DMS114 treated with DMSO at 0.1 percent for 48 hours (cell line): ENCODE results near the gene CXCL13.
"Not testable (repeated sequence)": the region's sequence is repeated elsewhere in the genome, so short reads cannot be mapped to it uniquely, and the experiment has no call there.

Source experiments
- DNase-seq: peaks from one replicate; lab custom pipeline; 2025; ENCODE audit not compliant: unreplicated experiment; lab: John Stamatoyannopoulos, UW

The CXCL13 gene

DNA sequence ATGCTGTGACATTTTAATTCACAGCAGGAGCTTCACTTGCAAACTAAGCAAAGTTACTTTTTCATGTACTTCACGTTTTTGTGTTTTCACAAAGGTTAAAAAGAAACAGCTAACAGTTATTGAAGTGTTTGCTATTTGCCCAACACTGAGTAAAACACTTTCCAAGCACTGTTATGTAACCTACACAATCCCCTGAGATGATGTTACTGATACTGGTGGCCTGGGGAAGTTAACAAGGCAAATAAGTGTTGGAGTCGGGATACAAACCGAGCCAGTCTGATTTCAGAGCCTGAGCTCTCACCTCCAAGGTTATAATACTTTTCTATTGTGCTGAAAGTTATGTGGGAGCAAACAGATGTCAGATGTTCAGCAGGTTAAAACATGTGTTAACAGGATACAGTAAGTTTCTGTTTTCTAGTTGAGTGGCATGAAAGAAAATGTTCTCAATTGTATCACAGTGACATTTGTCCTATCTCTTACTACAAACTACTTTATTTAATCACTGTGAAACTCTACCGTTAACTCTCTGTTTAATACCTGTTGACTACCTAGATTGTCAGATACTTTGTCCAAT, 3.9 kb upstream of the CXCL13 start:
- no peak for DNase-seq

DNA sequence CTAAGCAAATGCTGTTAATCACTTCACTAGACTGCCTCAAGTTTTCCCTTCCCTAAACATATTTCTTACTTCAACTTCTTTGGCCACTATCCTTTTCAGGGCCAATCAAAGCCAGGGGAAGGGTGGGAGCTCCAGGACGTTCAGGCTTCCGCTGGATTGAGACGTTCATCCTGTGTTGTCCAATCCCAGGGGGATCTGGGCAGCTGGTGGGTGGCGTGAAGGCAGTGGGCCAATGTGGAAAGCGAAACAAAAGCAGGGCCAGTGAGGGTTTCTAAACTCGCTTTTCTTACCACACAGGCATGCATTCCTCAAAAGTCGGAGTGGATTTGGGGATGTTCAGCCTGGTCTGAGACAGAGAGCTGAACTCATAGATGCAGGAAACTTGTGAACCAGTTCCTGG, 7.6 kb downstream of the CXCL13 start:
- no peak for DNase-seq

DNA sequence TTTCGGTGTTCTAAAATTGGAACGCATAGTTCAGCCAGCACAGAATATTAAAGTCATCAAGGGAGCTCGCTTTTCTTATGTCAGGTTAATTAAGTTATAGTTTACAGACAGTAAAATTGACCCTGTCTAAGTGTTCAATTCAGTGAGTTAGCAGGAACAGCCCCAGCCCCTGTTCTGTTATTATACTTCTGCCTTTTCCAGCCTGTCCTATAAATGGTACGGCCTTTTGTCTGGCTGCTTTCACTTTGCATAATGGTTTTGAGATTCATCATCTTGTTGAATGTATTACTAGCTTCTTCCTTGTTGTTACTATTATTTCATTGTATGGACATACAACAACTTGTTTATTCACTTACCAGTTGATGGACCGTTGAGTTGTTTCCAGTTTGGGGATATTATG, 9.5 kb downstream of the CXCL13 start:
- DNase-seq, result no peak

DNA sequence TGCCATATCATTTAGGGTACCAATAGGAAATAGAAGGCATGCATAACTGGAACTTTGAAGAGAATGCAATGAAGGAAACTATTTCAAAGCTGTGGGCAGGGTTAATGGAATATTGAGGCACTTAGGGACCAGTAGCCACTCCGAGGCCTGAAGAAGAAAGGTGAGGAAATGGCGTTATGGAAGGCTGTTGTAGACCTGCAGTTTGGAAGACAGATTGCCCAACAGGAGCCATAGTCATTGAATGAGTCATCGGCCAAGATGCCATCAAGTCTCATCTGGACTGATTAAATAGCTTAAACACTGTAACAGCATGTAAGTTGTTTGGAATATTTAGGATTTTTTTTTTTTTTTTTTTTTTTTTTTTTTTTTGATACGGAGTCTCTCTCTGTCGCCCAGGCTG, 11.6 kb downstream of the CXCL13 start:
- no peak for DNase-seq

DNA sequence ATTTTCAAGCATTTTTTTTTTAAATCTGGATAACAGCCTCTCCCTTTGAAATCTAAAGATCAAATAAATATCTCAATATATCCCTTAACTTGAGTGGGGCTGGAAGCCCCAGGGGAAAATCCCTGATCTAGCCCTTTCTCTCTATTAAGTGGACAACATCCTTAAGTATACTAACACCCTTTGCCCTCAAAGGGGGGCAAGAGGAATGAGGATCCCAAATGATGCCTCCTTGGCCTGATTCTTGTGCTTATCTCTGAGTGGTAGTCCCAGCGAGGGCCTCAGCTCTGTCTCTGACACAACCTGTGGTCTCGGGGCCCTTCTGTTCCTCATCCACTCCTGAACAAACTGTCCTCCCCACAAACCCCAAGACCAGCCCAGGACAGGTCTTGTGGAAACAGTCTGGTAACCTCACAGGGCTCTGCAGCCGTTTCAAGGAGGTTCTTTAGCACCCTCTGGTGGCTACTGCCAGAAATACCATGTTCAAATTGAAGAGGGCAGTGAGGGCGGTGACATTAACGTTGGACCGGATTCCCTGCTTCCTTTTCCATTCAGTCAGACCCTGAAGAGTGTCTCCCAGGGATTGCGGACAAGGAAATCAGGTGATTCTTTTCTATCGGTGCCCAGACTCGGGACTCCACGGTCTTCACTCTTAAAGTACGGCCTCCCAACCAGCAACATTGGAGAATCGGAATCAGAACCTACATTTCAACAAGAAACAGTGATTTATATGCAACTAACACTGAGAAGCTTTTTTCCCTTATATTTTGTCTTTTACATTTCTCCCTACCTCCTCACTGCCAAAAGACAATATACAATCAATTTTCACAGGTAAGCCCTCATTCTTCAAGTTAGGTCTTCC, 13.0 kb downstream of the CXCL13 start:
- peak; percentile 14 for DNase-seq

DNA sequence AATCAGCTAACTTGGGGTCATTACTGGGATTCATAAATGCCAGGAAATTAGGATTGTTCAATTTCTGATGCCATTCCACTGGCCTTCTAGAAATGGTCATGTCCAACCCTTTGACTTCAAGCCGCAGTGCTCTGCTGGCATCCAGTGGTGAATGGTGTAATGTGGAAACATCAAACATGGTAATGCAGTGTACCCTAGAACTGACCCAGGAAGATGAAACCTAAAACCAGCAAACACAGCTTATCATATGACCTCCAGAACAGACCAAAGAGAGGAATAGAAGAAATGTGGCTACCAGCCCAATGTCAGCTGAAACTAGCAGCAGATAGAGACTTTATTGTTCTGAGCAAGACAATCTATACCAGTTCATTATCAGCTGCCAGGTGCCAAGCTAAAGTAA, 13.8 kb downstream of the CXCL13 start:
- DNase-seq, result no peak

DNA sequence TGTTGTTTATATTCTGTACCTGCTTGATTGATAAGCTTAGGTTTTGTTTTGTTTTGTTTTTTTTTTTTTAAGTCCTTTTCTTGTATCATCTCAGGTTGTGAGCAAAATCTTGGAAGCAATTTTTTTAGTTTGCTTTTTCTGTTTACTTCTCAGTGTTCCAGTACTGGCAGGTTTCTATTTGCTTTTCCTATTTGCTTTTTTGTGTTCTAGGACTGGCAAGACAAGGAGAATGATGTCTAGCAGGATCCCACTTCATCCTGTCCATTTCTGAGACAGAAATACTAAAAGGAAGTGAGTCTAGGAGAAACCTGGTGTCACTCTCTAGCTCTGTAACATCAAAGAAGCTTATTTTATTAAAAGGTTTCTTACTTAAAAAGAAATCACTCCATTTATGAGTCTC, 15.6 kb downstream of the CXCL13 start:
- no peak for DNase-seq

DNA sequence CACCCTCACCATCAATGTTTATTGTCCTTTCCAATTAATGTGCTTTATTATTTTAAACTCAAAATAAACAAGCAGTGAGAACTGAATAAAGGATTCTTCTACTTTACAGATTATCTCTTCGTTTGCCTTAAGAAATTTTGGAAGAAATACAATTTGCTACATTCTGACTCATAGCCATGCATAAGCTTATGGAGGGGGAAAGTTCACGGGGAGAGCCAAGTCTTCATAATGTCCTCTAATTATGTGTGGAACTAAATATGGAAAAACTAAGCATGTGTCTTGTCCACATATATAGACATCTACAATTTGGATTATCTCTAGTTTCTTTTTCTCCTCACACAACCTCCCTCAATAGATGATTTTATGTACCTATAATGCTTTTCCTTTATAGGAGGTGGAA, 17.5 kb downstream of the CXCL13 start:
- no peak for DNase-seq

DNA sequence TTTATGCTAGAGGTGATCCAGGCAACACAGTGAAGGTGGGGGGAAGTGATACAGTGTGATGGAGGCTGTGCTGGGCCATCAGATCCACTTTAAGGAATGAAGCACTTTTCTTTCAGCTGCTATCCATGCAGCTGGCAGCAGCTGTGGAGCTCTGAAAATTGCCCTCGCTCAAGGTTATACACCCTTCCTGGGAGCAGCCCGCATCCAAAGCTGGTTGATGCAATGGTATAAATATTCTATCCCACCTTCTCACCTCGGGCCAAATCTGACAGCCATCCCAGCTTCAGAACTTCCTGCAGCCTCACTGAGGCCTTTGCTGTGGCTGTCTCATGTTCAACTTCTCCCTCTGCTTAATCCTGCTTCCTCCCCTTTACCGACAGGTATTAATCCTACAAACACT, 18.6 kb downstream of the CXCL13 start:
- no peak for DNase-seq

DNA sequence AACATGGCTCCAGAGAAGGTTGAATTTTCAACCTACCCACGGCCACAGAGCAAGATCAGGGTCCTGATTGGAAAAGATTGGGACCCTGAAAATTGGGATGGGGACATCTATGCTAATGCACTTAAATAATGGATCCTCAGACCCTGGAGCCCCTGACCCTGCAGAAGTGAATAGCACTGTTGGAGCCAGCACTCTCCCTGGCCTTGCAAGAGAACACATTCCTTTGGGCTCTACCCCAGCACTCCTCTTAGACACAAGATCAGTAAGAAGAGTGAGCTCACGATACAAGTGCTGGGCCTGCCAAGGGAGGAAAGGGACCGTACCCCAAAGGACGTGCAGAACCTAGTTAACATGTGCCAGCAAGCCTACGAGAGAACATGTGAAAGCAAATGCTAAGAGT, 19.9 kb downstream of the CXCL13 start:
- no peak for DNase-seq

DNA sequence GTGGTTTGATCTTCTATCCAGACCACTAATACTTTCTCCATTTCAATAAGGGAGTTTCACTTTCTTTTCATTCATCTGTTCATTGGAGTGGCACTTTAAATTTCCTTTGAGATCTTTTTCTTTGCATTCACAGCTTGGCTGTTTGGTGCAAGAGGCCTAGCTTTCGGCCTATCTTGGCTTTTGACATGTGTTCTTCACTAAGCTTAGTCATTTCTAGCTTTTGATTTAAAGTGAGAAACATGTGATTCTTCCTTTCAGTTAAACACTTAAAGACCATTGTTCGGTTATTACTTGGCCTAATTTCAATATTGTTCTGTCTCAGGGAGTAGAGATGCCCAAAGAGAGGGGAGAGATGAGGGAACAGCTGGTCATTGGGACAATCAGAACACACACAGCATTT, 24.3 kb downstream of the CXCL13 start:
- DNase-seq, result no peak

DNA sequence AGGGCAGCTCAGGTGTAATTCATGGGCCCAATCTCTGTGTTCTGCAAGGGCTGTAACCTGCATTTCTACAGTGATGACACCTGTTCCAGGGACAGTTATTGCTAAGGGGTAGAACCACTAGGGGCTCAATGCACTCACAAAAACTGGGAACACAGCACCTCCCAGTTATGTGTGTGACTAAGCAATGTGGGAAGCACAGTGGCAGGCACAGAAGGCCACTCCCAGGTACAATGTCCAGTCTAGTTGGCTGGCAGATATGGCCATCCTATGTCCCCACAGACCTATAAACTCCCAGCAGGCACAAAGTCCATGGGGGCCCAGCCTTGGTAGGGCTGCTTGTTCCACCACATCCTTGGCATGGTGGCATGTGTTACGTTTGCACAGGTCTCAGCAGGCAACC, 25.7 kb downstream of the CXCL13 start:
- no peak for DNase-seq

DNA sequence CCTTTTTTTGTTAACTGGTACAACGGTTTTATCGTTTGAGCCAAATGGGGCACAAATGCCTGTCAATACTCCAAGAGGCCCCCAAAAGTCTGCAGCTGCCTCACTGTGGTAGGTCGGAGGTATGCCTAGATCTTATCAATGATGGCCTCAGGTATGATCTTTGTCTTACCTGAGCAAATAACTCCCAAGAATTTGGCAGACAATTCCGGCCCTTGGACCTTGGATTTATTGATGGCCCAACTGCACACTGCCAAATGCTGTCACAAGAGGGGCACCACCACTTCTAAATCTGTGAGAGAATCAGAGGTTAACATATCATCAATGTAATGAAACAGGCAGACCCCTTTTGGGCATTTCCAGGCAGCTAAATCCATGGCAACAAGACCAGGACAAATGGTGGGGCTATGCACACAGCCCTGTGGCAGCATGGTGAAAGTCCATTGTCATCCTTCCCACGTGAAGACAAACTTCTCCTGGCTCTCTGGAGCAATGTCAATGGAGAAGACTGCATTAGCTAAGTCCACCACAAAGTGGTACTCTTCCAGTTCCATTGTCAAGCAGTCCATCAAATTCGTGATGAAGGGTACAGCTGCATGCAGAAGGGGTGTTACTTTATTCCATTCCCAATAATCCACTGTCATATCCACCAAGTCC, 28.6 kb downstream of the CXCL13 start:
- no peak for DNase-seq

DNA sequence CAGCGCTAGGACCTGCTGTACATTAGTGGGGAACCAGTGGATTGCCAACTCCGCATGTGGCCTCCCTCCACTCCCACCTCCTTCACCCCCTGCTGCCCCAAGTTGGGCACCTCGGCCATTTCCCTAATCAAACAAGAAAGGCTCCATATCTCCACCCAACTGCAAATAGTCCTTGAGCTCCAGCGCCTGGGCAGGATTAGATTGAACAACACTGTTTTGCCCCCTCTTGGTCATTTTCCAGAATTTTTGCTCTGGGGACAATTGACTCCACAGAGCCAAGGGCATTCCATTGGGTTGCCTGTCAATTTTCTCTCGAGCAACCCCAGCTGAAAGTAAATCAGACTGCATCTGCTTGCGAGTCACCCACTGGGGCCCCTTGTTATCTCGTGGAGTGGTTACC, 29.6 kb downstream of the CXCL13 start:
- no peak for DNase-seq

DNA sequence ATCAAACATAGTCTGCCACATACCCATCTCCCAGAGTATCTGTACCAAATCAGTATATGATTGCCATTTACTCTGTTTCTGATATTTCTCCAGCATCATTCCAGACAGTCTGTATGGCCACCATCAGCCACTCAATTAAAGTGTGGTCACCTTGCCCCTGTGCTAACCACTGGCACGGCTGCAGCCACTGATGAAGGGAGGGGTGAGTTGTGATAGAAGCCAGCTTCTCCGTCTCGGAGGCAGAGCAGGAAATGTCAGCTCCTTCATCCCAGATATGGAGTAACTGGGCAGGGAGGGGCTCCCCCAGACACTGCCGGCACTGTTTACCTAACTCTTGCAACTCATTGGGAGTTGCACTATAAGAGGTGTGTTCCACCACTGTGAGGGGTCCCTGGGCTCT, 30.3 kb downstream of the CXCL13 start:
- DNase-seq, result no peak

DNA sequence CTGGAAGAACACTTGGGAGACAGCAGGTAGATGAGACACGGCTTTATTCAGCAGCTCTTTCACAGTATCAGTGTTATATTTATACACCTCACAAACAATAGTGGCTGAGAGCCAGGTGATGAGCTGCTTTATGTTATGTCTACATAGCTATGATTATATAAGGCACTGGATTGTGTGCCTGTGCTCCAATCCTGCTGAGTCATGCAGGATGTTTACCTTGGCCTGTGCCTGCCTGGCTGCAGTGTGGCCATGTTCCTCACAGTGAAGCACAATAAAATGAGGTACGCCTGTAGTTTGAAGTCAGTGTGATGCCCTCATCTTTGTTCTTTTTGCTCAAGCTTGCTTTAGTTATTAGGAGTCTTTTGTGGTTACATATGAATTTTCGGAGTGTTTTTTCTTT, 31.3 kb downstream of the CXCL13 start:
- DNase-seq, result no peak

DNA sequence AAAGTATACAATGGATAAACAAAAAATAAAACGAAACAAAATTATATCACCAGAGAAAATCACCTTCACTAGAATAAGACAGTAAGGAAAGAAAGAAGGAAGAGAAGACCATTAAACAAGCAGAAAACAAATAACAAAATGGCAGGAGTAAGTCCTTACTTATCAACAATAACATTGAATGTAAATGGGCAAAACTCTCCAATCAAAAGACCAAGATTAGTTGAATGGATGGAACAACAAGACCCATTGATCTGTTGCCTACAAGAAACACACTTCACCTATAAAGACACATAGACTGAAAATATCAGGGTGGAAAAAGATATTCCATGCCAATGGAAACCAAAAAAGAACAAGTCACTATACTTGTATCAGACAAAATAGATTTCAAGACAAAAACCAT, 38.4 kb downstream of the CXCL13 start:
- not testable (repeated sequence) for DNase-seq

DNA sequence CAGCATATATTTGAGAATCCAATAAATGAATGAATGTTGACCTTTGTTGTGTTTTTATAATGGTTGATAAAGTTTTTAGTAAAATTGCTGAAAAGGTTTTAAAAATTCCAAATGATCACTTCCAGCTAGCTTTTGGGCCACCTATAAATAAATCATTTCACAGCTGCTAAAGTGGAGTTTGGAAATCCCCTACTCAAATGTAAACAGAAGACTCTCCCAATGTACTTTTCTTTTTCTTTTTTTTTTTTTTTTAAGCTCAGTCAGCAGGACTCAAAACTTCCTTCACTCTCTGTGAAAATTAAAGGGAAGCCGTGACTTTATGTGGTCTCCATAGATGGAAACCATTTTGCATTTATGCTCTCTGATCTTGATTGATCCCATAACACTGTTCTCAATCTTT, 45.2 kb downstream of the CXCL13 start:
- no peak for DNase-seq

DNA sequence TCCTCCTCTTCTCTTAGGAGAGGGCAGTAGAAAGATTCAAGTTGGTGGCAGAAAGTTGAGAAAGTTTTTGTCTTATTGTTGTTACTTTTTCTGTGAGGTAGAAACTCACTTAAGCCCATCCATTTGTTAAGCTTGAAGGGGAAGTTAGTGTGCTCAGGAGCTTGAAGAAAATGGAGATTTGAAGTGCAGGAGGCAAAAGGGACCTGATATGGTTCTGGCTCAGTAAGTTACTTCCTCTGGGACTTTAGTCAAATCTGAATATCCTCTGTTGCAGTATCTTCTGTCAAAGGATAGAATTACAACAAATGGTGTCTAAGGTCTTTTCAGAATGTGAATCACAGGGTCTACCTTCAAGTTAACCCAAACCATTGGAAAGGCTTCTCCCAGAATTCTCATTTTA, 46.2 kb downstream of the CXCL13 start:
- DNase-seq, result no peak

DNA sequence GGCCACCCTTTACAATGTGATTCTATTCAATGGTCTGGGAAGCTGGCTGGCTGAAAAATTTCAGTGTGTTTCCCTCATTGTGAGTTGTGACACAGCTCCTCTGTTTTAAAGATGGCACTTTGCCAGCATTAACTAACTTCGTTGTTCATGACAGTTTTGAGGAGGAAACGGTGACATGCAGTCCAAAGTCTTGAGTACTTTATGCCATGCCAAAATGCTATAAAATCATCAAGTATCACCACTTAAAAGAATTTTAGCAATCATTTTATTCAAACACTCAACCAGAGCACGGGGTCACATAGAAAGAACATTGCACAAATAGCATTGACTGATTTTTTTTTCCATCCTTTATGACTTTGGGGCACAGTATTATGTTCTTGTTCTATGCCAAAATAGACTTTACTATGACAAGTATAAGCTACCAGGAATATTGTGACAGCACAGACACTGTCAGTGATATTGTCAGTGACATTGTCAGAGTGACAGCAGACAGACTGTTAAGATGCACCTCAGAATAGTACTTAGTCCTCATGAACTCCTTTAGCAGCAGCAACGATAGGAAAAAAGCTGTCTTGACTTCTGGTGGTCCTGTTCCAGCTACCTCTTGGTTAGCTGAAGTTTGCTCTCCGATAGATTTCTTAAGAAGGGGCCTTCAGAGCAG, 46.7 kb downstream of the CXCL13 start:
- no peak for DNase-seq

DNA sequence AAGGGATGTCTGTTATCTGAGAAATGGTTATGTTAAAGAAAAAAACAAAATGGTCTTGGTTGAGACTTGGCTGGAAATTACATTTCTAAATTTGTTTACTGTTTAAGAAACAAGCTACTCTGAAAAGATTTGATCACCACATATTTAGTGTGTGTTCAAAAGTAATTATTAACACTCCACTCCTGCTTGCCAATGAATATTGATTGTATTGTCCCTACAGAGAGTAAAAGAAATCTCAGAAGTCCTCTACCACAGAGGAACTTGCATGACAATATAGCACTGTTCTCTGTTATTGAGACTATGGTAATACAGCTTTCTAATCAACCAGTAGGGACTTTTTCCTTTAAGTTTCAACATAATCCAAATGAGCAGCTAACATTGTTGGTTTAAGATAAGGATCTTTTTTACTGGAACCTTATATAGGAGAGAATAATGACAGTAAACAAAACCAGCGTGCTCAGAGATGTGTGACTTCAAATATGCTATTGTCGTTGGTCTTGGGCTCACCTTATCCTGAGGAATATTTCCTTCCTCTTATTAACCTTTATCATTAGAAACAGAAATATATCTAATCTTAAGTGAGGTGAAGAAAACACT, 47.6 kb downstream of the CXCL13 start:
- no peak for DNase-seq
